Measurements from ENCODE around the gene DDB1. TPM values are rescaled to one million over a fixed set of nuclear protein-coding genes. Genes with fewer than 3 reads are reported as not detected.

The DDB1 gene
- total and polyA plus RNA-seq, 7 donors = 111 to 187 (median 161) TPM

GRCh38 chr11:61353131-61354067, 20.5 kb upstream of the DDB1 start:
- TF ChIP-seq CTCF (IDR thresholded peaks at IDR 0.05) = no peak
- ATAC-seq = no peak
- Histone ChIP-seq H3K27ac (no peak overlapping the region), H3K4me3 (no peak overlapping the region), H3K4me1 (no peaks in the 10 kb centered on the region), H3K9me3 (no peaks in the 10 kb centered on the region), H3K27me3 (ENCODE audit: insufficient read depth in 3 of 3, low read length in 2 of 3) (no peaks in the 10 kb centered on the region), H3K36me3 (ENCODE audit: insufficient read depth in 1 of 2, low read depth in 1 of 2) (peaks cover 0 to 69% of the 10 kb centered on the region in 2 donors)
- 87 to 91% (median 90%) methylated on average over 15 of the region's 15 CpGs for WGBS, 3 donors
- intact Hi-C loops (cut with DNase I) = no loop called here
- no peak for DNase-seq

GRCh38 chr11:61352038-61352437, 19.1 kb upstream of the DDB1 start:
- H3K27ac ChIP-seq = no peak overlapping the region
- peaks cover 0 to 81% of the 10 kb centered on the region in 2 donors for H3K36me3 ChIP-seq (ENCODE audit: insufficient read depth in 1 of 2, low read depth in 1 of 2)
- TF ChIP-seq CTCF (IDR thresholded peaks at IDR 0.05) = no peak
- ATAC-seq = no peak
- H3K9me3 ChIP-seq = no peaks in the 10 kb centered on the region
- no peaks in the 10 kb centered on the region for H3K27me3 ChIP-seq (ENCODE audit: insufficient read depth in 3 of 3, low read length in 2 of 3)
- intact Hi-C loops (cut with DNase I) = no loop called here
- 80 to 82% (median 82%) methylated on average over 8 of the region's 8 CpGs for WGBS, 3 donors
- no peak overlapping the region for H3K4me3 ChIP-seq
- H3K4me1 ChIP-seq = no peaks in the 10 kb centered on the region
- DNase-seq = no peak

- DNase-seq (no peak), ATAC-seq (no peak)
- Histone ChIP-seq H3K36me3 (ENCODE audit: insufficient read depth in 1 of 2, low read depth in 1 of 2) (peaks cover 0 to 86% of the 10 kb centered on the region in 2 donors), H3K9me3 (no peaks in the 10 kb centered on the region), H3K4me3 (no peak overlapping the region), H3K4me1 (no peaks in the 10 kb centered on the region), H3K27me3 (ENCODE audit: insufficient read depth in 3 of 3, low read length in 2 of 3) (no peaks in the 10 kb centered on the region), H3K27ac (no peak overlapping the region)
- WGBS, 3 donors = 94 to 97% (median 95%) methylated on average over 8 of the region's 8 CpGs
- TF ChIP-seq CTCF (IDR thresholded peaks at IDR 0.05) = no peak
- intact Hi-C loops (cut with DNase I) = no loop called here
Observed at GRCh38 chr11:61350803-61351202, 17.9 kb upstream of the DDB1 start.

- ATAC-seq (no peak), DNase-seq (no peak)
- TF ChIP-seq CTCF (IDR thresholded peaks at IDR 0.05) = no peak
- H3K36me3 ChIP-seq (ENCODE audit: insufficient read depth in 1 of 2, low read depth in 1 of 2) = peaks cover 0 to 85% of the 10 kb centered on the region in 2 donors
- 56 to 92% (median 92%) methylated on average over 1 of the region's 1 CpG for WGBS, 3 donors
- H3K27ac ChIP-seq = no peak overlapping the region
- no peaks in the 10 kb centered on the region for H3K4me1 ChIP-seq
- H3K4me3 ChIP-seq = no peak overlapping the region
- intact Hi-C loops (cut with DNase I) = no loop called here
- no peaks in the 10 kb centered on the region for H3K9me3 ChIP-seq
- H3K27me3 ChIP-seq (ENCODE audit: insufficient read depth in 3 of 3, low read length in 2 of 3) = no peaks in the 10 kb centered on the region
Observed at GRCh38 chr11:61350336-61350735, 17.4 kb upstream of the DDB1 start.

All from psoas muscle (tissue), 8 donors.